LNCaP clone FGC (cell line): ENCODE data around the gene TSPAN14.
A peak's percentile ranks its signal among the peaks of the same experiment; 100 is the strongest.
"Not testable (repeated sequence)": the region's sequence is repeated elsewhere in the genome, so short reads cannot be mapped to it uniquely, and the experiment has no call there.

Experiments
- DNase-seq: peaks from one replicate; pipeline ENCODE4 v3.0.0-alpha.2; 2011; ENCODE audit warnings: low read depth
- H3K4me3 ChIP-seq: 2 replicates; pipeline ENCODE4 v1.5.1; 2011; ENCODE audit warnings: mild to moderate bottlenecking, low read depth, low read length, control low read depth
- CTCF ChIP-seq: IDR thresholded peaks from 2 replicates; pipeline ENCODE4 v1.5.1; 2012; ENCODE audit warnings: mild to moderate bottlenecking; ENCODE audit not compliant: control insufficient read depth, insufficient read depth; ENCODE audit errors: extremely low read depth

The TSPAN14 gene

GRCh38 chr10:80413271-80413996 lies 40.7 kb upstream of the TSPAN14 start:
- no peak for TF ChIP-seq CTCF
- H3K4me3 ChIP-seq: no peak overlapping the region
- no peak for DNase-seq

GRCh38 chr10:80414142-80414895 lies 39.8 kb upstream of the TSPAN14 start:
- H3K4me3 ChIP-seq: no peak overlapping the region
- TF ChIP-seq CTCF: no peak
- DNase-seq: peak; percentile 67

GRCh38 chr10:80415734-80416478 lies 38.2 kb upstream of the TSPAN14 start:
- no peak for DNase-seq
- no peak for TF ChIP-seq CTCF
- no peak overlapping the region for H3K4me3 ChIP-seq

GRCh38 chr10:80416479-80417098 lies 37.5 kb upstream of the TSPAN14 start:
- TF ChIP-seq CTCF: no peak
- DNase-seq: peak; percentile 31
- H3K4me3 ChIP-seq: no peak overlapping the region

GRCh38 chr10:80417256-80417655 lies 36.9 kb upstream of the TSPAN14 start:
- DNase-seq, H3K4me3 ChIP-seq: not testable (repeated sequence)

GRCh38 chr10:80421050-80421706 lies 32.9 kb upstream of the TSPAN14 start:
- no peak for DNase-seq
- H3K4me3 ChIP-seq: no peak overlapping the region
- no peak for TF ChIP-seq CTCF
